GM18519 (cell line): Measurements from ENCODE around the gene DNTT.

Experiments
- ATAC-seq: cut with Tn5 transposase; IDR thresholded peaks from one replicate; pipeline ENCODE4 v1.9.1; 2021; ENCODE audit warnings: mild to moderate bottlenecking, moderate library complexity; ENCODE audit not compliant: unreplicated experiment, low FRiP score

Gene DNTT

DNA sequence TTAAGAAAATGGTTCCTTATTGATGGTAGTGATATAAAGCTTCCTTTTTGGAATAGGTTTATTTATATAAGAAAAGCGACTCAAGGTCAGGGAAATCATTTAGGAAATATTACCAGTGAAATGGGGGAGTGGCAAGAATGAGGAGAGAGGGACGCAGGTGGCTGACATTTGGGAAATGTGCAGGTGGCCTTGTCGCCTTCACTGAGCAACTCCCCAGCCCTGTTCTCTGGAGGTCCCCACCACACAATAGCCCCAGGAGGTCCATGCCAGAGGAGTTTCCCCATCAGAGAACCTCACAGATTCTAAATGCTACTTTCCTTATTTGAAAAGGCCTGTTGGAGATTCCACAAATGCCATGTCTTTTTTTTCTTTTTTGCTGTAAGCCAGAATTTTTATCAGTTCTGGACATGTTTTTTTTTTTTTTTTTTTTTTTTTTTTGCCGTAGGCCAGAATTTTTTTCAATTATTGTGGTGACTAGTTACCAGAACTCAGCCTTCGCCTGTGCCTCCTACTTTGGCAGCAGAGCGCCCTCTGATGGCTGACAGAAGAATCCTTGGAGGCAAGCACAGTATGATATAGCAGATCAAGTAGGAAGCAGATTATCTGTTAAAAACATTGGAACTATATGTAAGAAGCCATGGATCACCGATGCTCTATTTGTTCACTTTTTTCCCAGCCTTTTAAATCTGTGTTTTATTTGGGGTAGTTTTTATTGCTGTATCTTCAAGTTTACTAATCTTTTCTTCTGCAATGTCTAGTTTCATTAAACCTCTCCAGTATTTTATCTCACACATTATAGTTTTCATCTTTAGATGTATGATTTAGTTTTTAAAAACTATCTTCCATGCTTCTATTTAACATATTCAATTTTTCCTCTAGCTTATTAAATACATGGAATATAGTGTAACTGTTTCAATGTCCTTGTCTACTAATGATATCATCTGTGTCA, 36.0 kb downstream of the DNTT start:
- peak; percentile 59 for ATAC-seq

- ATAC-seq = no peak
Observed at GRCh38 chr10:96341219-96342182, 37.3 kb downstream of the DNTT start.

DNA sequence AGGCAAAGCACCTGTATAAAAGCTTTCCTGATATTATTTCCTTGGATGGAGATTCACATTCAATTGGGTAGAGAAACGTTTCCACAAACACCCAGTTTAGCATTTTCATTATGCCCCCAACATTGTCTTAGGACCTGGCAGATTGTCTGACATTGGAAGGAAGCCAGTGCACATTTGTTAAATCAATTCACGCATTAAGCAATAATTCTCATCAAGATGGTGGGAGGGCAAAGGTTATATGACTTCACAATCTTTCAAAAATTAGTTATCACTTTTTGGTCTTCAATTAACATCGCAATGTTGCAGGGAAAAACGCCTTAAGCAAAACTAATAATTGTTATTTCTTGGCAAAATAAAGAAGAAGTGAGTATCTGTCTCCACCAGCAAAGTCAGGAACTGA, 38.2 kb downstream of the DNTT start:
- ATAC-seq = no peak

DNA sequence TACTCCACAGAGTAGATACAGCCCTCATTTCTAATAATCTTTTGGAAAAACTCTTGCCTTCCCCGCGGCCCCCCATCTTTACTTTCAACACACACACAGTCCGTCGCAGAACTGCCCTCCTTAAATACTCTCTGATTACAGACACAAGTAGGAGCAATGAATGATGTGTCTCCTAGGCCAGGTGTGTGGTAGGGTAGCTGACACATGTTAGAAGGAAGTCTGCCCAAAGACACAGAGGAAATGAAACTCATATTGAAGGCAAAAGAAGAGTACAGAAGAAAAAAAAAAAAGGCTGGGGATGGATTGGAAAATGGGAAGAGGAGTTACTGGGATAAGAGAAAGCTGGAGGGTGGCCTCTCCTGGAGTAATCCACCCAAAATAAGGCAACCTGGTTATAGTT, 39.9 kb downstream of the DNTT start:
- ATAC-seq = no peak

DNA sequence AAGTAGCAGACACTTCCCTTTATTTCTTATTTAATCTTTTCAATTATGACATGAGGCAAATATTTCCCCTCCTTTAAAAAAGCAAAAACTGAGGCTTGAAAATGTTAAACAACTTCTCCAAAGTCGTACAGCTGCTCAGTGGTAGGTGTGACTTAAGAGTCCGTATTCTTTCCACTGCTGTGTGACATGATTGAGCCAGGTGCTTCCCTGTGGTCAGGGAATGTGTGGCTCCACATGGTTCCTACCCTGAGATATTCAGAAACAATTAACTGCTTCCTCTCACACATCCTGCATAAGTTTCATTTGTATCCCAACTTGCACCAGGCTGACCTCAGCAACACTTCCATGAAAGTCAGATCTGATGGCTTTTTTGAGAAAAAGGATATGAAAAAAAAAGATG, 41.0 kb downstream of the DNTT start:
- no peak for ATAC-seq

DNA sequence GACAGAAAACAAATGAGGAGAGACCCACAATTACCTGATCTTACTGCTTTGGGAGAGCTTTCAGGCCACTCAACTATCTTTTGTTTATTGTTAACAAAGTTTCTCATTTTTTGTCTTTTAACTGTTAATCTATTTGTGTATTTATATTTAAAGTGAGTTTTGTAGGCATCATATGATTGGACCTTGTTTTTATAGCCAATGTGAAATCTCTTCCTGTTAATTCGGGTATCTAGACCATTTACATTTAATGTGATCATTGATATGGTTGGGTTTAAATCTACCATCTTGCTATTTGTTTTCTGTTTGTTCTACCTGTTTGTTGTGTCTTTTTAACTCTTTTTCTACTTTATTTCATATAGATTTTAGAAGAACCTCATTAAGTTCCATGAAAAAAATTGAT, 42.1 kb downstream of the DNTT start:
- no peak for ATAC-seq

GRCh38 chr10:96352027-96352426, 47.8 kb downstream of the DNTT start:
- no peak for ATAC-seq

- no peak for ATAC-seq
Observed at GRCh38 chr10:96352582-96352981, 48.3 kb downstream of the DNTT start.

GRCh38 chr10:96357038-96357620, 52.9 kb downstream of the DNTT start:
- no peak for ATAC-seq

GRCh38 chr10:96358851-96359540, 54.8 kb downstream of the DNTT start, which contains the start of gene OPALIN:
Gene OPALIN (minus strand): TSS chr10:96359002. CDS start chr10:96358896, 106 bp downstream.
- ATAC-seq = no peak

DNA sequence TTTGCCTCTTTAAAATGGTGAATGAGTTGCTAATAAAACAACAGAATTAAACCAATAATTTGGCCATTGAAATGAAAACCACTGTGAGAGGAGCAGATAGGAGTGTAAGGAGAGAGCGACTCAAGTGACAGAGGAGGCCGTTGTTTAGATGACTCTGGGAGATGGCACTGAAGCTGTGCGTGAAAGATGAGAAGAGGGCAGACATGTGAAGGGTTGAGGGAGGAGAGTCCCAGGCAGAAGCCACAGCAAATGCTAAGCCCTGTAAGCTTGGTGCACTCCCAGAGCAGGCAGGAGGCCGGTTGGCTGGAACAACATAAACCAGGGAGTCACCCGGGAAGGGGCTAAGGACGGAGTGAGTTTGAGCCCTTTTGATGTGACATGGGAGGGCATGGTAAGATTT, 55.4 kb downstream of the DNTT start:
- no peak for ATAC-seq

GRCh38 chr10:96360331-96360730, 56.1 kb downstream of the DNTT start:
- ATAC-seq = no peak

DNA sequence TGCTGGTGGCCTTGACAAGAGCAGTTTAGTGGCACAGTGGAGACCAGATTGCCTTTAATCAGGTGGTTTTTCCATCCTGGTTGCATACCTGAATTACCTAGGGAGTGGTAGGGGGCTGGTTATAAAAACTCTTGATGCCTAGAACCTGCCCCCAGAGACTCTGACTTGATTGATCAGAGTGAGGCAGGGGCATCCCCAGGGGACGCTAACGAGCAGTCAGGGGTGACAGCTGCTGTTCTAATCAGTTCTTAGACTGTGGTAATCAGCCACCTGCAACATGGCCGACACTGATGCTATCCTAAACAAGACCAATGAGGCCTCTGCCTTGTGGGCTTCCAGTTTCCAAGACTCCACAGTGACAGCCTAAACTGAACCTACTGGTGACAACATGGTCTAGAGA, 56.5 kb downstream of the DNTT start:
- no peak for ATAC-seq

GRCh38 chr10:96365571-96365970, 61.3 kb downstream of the DNTT start:
- ATAC-seq = no peak

- ATAC-seq = no peak
Observed at GRCh38 chr10:96366508-96366907, 62.3 kb downstream of the DNTT start.

DNA sequence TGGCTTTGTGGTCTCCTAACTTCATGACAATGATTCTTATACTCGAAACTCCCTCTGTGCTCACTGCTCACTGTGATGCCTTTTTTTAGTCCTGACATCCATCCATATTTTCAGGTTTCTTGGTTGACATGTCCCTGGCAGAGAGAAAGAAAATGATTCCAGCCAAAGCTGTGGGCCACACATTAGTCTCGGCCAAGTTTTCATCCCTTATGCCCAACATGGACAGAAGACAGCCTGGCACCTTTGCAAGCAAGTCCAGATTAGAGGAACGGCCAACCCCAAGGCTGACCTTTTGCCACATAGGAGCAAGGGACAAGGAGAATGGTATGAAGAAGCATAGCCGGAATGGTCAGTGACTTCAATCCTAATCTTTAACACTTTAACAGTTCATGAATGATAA, 63.2 kb downstream of the DNTT start:
- ATAC-seq = no peak

DNA sequence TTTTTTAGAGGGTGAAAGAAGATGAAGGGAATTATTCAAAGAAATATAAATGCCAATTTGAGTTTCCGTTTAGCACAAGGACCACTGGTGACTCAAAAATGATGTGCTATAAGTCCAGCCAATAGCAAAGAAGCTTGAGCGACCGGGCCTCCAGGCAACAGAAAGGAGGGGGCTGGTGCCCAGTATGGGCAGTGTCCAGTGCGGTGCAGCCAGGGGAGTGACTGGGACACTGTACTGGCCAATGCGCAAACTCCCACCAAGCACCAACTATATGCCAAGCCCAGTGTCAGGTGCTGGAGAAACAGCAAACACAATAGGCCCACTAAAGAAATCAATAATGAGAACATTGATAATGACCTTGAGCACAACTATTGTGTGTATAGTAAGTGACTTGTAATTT, 64.7 kb downstream of the DNTT start:
- ATAC-seq = no peak

GRCh38 chr10:96369890-96370583, 65.8 kb downstream of the DNTT start:
- no peak for ATAC-seq

DNA sequence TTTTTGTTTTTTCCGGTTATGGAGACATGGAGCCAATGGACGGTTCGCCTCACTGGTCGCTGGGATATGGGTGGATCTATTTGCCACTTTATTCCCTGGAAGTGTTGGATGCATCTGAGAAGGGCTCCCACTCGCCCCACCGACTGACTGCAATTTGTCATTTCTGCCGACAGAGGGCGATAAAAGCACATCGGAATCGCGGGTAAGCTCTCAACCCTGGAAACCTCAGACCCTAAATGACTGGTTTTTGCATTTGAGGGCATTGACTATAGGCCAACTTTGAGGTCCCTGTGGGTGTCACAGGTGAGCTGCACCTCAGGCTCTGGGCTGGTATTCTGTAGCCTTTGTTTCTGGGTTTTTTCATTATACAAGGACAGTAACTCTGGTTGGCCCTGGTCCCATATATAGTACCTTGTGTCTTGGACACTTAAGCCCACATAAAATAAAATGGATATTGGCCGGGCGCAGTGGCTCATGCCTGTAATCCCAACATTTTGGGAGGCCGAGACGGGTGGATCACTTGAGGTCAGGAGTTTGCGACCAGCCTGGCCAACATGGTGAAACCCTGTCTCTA, 66.4 kb downstream of the DNTT start:
- ATAC-seq = no peak
